ENCODE data around the gene NME4.
A peak's percentile ranks its signal among the peaks of the same experiment; 100 is the strongest.

Gene NME4

GRCh38 chr16:363766-364490, 33.1 kb upstream of the NME4 start:
- no peak for DNase-seq

GRCh38 chr16:364595-365491, 32.2 kb upstream of the NME4 start:
- DNase-seq, result no peak

GRCh38 chr16:366476-366875, 30.5 kb upstream of the NME4 start:
- DNase-seq, result no peak

- DNase-seq, result no peak
These were observed 29.6 kb upstream of the NME4 start for GRCh38 chr16:367333-367903.

GRCh38 chr16:368388-369158, 28.4 kb upstream of the NME4 start:
- DNase-seq, result no peak

- no peak for DNase-seq
These were observed 27.6 kb upstream of the NME4 start for GRCh38 chr16:369275-369865.

GRCh38 chr16:369866-370436, 27.0 kb upstream of the NME4 start:
- DNase-seq, result no peak

- peak; percentile 94 for DNase-seq
These were observed 26.6 kb upstream of the NME4 start, which contains the start of gene MRPL28 for GRCh38 chr16:370443-370842. MRPL28 (minus strand) TSS chr16:370538; CDS start chr16:370218, 320 bp downstream.

- DNase-seq, result no peak
These were observed 26.0 kb upstream of the NME4 start for GRCh38 chr16:370979-371514.

- DNase-seq, result no peak
These were observed 25.3 kb upstream of the NME4 start for GRCh38 chr16:371515-372301.

GRCh38 chr16:372302-372983, 24.6 kb upstream of the NME4 start:
- no peak for DNase-seq

- DNase-seq, result no peak
These were observed 23.9 kb upstream of the NME4 start for GRCh38 chr16:373020-373598.

- no peak for DNase-seq
These were observed 23.0 kb upstream of the NME4 start for GRCh38 chr16:373848-374615.

- no peak for DNase-seq
These were observed 22.4 kb upstream of the NME4 start for GRCh38 chr16:374616-374926.

GRCh38 chr16:375212-375611, 21.8 kb upstream of the NME4 start:
- no peak for DNase-seq

- no peak for DNase-seq
These were observed 20.8 kb upstream of the NME4 start for GRCh38 chr16:375927-376816.

- DNase-seq, result no peak
These were observed 20.1 kb upstream of the NME4 start for GRCh38 chr16:376817-377418.

- no peak for DNase-seq
These were observed 19.5 kb upstream of the NME4 start for GRCh38 chr16:377419-377951.
